CD4-positive, alpha-beta memory T cell (primary cell): ENCODE results near the gene HS1BP3. TPM values are rescaled to one million over a fixed set of nuclear protein-coding genes. Genes with fewer than 3 reads are reported as not detected.

ENCODE experiments used
- CTCF ChIA-PET: fragments of 350-600 bp; sonication (Branson Sonifier 250); formaldehyde crosslinking; loops from one replicate; lab custom pipeline; 2021; ENCODE audit warnings: inconsistent platforms; ENCODE audit not compliant: partially characterized antibody; lab: Charles Lee
- POLR2A ChIA-PET: fragments of 350-600 bp; sonication (Branson Sonifier 250); formaldehyde crosslinking; loops from one replicate; lab custom pipeline; 2021; ENCODE audit not compliant: partially characterized antibody; lab: Charles Lee
- DNase-seq, 5 donors: peaks; one replicate each; pipeline versions ENCODE4 v3.0.0 to v3.0.0-alpha.2; 2020 to 2022; ENCODE audit warnings: mixed read lengths in 1 of 5
- H3K27ac ChIP-seq: one replicate; pipeline ENCODE4 v1.7.0; 2013; ENCODE audit warnings: low read depth, low read length
- H3K27me3 ChIP-seq: 2 replicates; pipeline ENCODE4 v1.7.0; 2013; ENCODE audit warnings: mild to moderate bottlenecking, low read length, moderate library complexity; ENCODE audit not compliant: insufficient read depth
- H3K36me3 ChIP-seq: 2 replicates; pipeline ENCODE4 v1.7.0; 2013; ENCODE audit warnings: mild to moderate bottlenecking, low read length, moderate library complexity; ENCODE audit not compliant: insufficient read depth
- H3K4me1 ChIP-seq: 2 replicates; pipeline ENCODE4 v1.7.0; 2013; ENCODE audit warnings: mild to moderate bottlenecking, low read length, moderate library complexity; ENCODE audit not compliant: insufficient read depth
- H3K4me3 ChIP-seq, 2 donors: one replicate each; pipeline ENCODE4 v1.7.0; 2013; ENCODE audit warnings: low read length in 2 of 2, mild to moderate bottlenecking in 1 of 2
- H3K9me3 ChIP-seq, 2 donors: one replicate each; pipeline ENCODE4 v1.7.0; 2013; ENCODE audit warnings: low read length in 2 of 2, control low read depth in 1 of 2; ENCODE audit not compliant: control insufficient read depth in 1 of 2
- H3K27ac Mint-ChIP-seq, 7 donors: one replicate each; pipeline ENCODE4 v1.8.0; 2020 to 2021; ENCODE audit warnings: mixed read lengths in 7 of 7, mild to moderate bottlenecking in 6 of 7, inconsistent platforms in 3 of 7, moderate library complexity in 3 of 7
- H3K27me3 Mint-ChIP-seq, 2 donors: one replicate each; pipeline ENCODE4 v1.8.0; 2020 to 2021; ENCODE audit warnings: mixed read lengths in 2 of 2
- H3K36me3 Mint-ChIP-seq, 2 donors: one replicate each; pipeline ENCODE4 v1.8.0; 2020 to 2021; ENCODE audit warnings: mixed read lengths in 2 of 2, inconsistent platforms in 1 of 2, mild to moderate bottlenecking in 1 of 2
- H3K4me1 Mint-ChIP-seq, 4 donors: one replicate each; pipeline ENCODE4 v1.8.0; 2020 to 2021; ENCODE audit warnings: mixed read lengths in 4 of 4, mild to moderate bottlenecking in 1 of 4
- H3K4me3 Mint-ChIP-seq, 8 donors: one replicate each; pipeline ENCODE4 v1.8.0; 2020 to 2021; ENCODE audit warnings: mixed read lengths in 8 of 8, mild to moderate bottlenecking in 7 of 8, moderate library complexity in 6 of 8, inconsistent platforms in 3 of 8
- H3K9me3 Mint-ChIP-seq, 8 donors: one replicate each; pipeline ENCODE4 v1.8.0; 2020 to 2021; ENCODE audit warnings: mixed read lengths in 8 of 8, mild to moderate bottlenecking in 5 of 8, inconsistent platforms in 3 of 8, moderate library complexity in 1 of 8
- intact Hi-C: fragments of 100-400 bp; cut with micrococcal nuclease; formaldehyde crosslinking; loops from one replicate; pipeline ENCODE4 v1.15.1; 2023
- polyA plus RNA-seq, 2 donors: library from polyadenylated mRNA; unstranded; fragments of 300-500 nt; fragmentation: Illumina TruSeq; gene quantifications; one replicate each; pipeline ENCODE4 v1.2.3, GENCODE V29; 2021
- total RNA-seq, 2 experiments: library from RNA; stranded (reverse); gene quantifications; one replicate each; pipeline ENCODE4 v1.2.3, GENCODE V29; 2021

Gene HS1BP3
- total and polyA plus RNA-seq, 4 experiments from 2014 or later = 16.7 to 20.1 (median 18.8) TPM

GRCh38 chr2:20599861-20600461 lies 50.9 kb downstream of the HS1BP3 start:
- DNase-seq = no peak
- intact Hi-C loops = no loop called here
- Mint-ChIP-seq H3K36me3 (peaks cover 0 to 5% of the 10 kb centered on the region in 2 donors), H3K4me3 (no peak overlapping the region), H3K27ac (no peak overlapping the region), H3K27me3 (no peaks in the 10 kb centered on the region), H3K4me1 (peaks cover 1 to 8% (median 3%) of the 10 kb centered on the region in 4 donors), H3K9me3 (no peaks in the 10 kb centered on the region)
- ChIA-PET CTCF (interaction anchor here (0.7 to 1.0 kb wide), 2 partner anchors 36 to 51 kb away, joined by 3 read pairs; no protein-coding TSS in a partner anchor), POLR2A (no interaction called here)
- H3K36me3 ChIP-seq = no peaks in the 10 kb centered on the region
- no peak overlapping the region for H3K27ac ChIP-seq
- no peaks in the 10 kb centered on the region for H3K9me3 ChIP-seq
- H3K4me1 ChIP-seq = no peaks in the 10 kb centered on the region
- no peaks in the 10 kb centered on the region for H3K27me3 ChIP-seq
- H3K4me3 ChIP-seq = no peak overlapping the region

- ChIA-PET POLR2A (no interaction called here), CTCF (interaction anchor here (0.7 to 1.0 kb wide), 2 partner anchors 37 to 52 kb away, joined by 3 read pairs; no protein-coding TSS in a partner anchor)
- H3K4me1 ChIP-seq = no peaks in the 10 kb centered on the region
Measured at GRCh38 chr2:20599001-20599600, 51.8 kb downstream of the HS1BP3 start.

GRCh38 chr2:20597860-20598183 lies 53.1 kb downstream of the HS1BP3 start:
- ChIA-PET CTCF (no interaction called here), POLR2A (no interaction called here)
- no peak overlapping the region for H3K27ac ChIP-seq
- no peak for DNase-seq
- Mint-ChIP-seq H3K27ac (no peak overlapping the region), H3K9me3 (no peaks in the 10 kb centered on the region), H3K27me3 (no peaks in the 10 kb centered on the region), H3K36me3 (peaks cover 0 to 5% of the 10 kb centered on the region in 2 donors), H3K4me1 (peaks cover 1 to 8% (median 3%) of the 10 kb centered on the region in 4 donors), H3K4me3 (peak overlapping the region in 1 of 8 donors; percentile 52)
- intact Hi-C loops = no loop called here
- no peaks in the 10 kb centered on the region for H3K4me1 ChIP-seq
- H3K4me3 ChIP-seq = no peak overlapping the region
- H3K36me3 ChIP-seq = no peaks in the 10 kb centered on the region
- no peaks in the 10 kb centered on the region for H3K9me3 ChIP-seq
- H3K27me3 ChIP-seq = no peaks in the 10 kb centered on the region

More at GRCh38 chr2:20599001-20599600, 51.8 kb downstream of the HS1BP3 start:
- Histone ChIP-seq H3K27me3 (no peaks in the 10 kb centered on the region), H3K27ac (no peak overlapping the region), H3K4me3 (no peak overlapping the region), H3K9me3 (no peaks in the 10 kb centered on the region), H3K36me3 (no peaks in the 10 kb centered on the region)
- H3K4me1 Mint-ChIP-seq = peaks cover 1 to 8% (median 3%) of the 10 kb centered on the region in 4 donors
- no peak for DNase-seq
- intact Hi-C loops = no loop called here
- H3K27ac Mint-ChIP-seq = no peak overlapping the region
- peaks cover 0 to 5% of the 10 kb centered on the region in 2 donors for H3K36me3 Mint-ChIP-seq
- no peaks in the 10 kb centered on the region for H3K9me3 Mint-ChIP-seq
- no peak overlapping the region for H3K4me3 Mint-ChIP-seq
- no peaks in the 10 kb centered on the region for H3K27me3 Mint-ChIP-seq

GRCh38 chr2:20596973-20597859 lies 53.7 kb downstream of the HS1BP3 start:
- POLR2A ChIA-PET = no interaction called here
- DNase-seq = no peak
- Histone ChIP-seq H3K4me1 (no peaks in the 10 kb centered on the region), H3K4me3 (no peak overlapping the region), H3K27me3 (no peaks in the 10 kb centered on the region), H3K27ac (no peak overlapping the region), H3K36me3 (no peaks in the 10 kb centered on the region), H3K9me3 (no peaks in the 10 kb centered on the region)
- peaks cover 0 to 5% of the 10 kb centered on the region in 2 donors for H3K36me3 Mint-ChIP-seq
- CTCF ChIA-PET = no interaction called here
- no peak overlapping the region for H3K4me3 Mint-ChIP-seq
- peak overlapping the region in 1 of 7 donors; percentile 62 for H3K27ac Mint-ChIP-seq
- H3K27me3 Mint-ChIP-seq = no peaks in the 10 kb centered on the region
- intact Hi-C loops = no loop called here
- H3K4me1 Mint-ChIP-seq = peaks cover 1 to 8% (median 3%) of the 10 kb centered on the region in 4 donors
- H3K9me3 Mint-ChIP-seq = no peaks in the 10 kb centered on the region

GRCh38 chr2:20596193-20596972 lies 54.5 kb downstream of the HS1BP3 start:
- CTCF ChIA-PET = interaction anchor here (1.4 to 2.5 kb wide), 2 partner anchors 46 to 65 kb away, joined by 4 to 8 read pairs; no protein-coding TSS in a partner anchor
- no peak for DNase-seq
- Histone ChIP-seq H3K27ac (no peak overlapping the region), H3K9me3 (no peaks in the 10 kb centered on the region), H3K4me3 (no peak overlapping the region), H3K36me3 (no peaks in the 10 kb centered on the region), H3K27me3 (no peaks in the 10 kb centered on the region), H3K4me1 (no peaks in the 10 kb centered on the region)
- intact Hi-C loops = no loop called here
- Mint-ChIP-seq H3K4me3 (no peak overlapping the region), H3K27ac (peak overlapping the region in 1 of 7 donors; percentile 88), H3K36me3 (peaks cover 0 to 5% of the 10 kb centered on the region in 2 donors), H3K9me3 (no peaks in the 10 kb centered on the region), H3K4me1 (peaks cover 0 to 8% (median 1%) of the 10 kb centered on the region in 4 donors), H3K27me3 (no peaks in the 10 kb centered on the region)
- POLR2A ChIA-PET = no interaction called here

GRCh38 chr2:20595439-20596192 lies 55.3 kb downstream of the HS1BP3 start:
- intact Hi-C loops = no loop called here
- no peak overlapping the region for H3K27ac ChIP-seq
- peaks cover 0 to 5% of the 10 kb centered on the region in 2 donors for H3K36me3 Mint-ChIP-seq
- POLR2A ChIA-PET = no interaction called here
- CTCF ChIA-PET = interaction anchor here (1.4 to 2.5 kb wide), 2 partner anchors 46 to 65 kb away, joined by 4 to 8 read pairs; no protein-coding TSS in a partner anchor
- peak overlapping the region in 2 of 8 donors; percentile 9 to 31 for H3K4me3 Mint-ChIP-seq
- H3K9me3 Mint-ChIP-seq = no peaks in the 10 kb centered on the region
- H3K36me3 ChIP-seq = no peaks in the 10 kb centered on the region
- H3K27ac Mint-ChIP-seq = peak overlapping the region in 3 of 7 donors; percentile 50 to 88 (median 74)
- H3K27me3 ChIP-seq = no peaks in the 10 kb centered on the region
- no peaks in the 10 kb centered on the region for H3K9me3 ChIP-seq
- no peak overlapping the region for H3K4me3 ChIP-seq
- no peak for DNase-seq
- H3K4me1 Mint-ChIP-seq = peaks cover 0 to 8% (median 1%) of the 10 kb centered on the region in 4 donors
- no peaks in the 10 kb centered on the region for H3K27me3 Mint-ChIP-seq
- no peaks in the 10 kb centered on the region for H3K4me1 ChIP-seq
